Measurements from ENCODE around the gene LAMA2.

DNA sequence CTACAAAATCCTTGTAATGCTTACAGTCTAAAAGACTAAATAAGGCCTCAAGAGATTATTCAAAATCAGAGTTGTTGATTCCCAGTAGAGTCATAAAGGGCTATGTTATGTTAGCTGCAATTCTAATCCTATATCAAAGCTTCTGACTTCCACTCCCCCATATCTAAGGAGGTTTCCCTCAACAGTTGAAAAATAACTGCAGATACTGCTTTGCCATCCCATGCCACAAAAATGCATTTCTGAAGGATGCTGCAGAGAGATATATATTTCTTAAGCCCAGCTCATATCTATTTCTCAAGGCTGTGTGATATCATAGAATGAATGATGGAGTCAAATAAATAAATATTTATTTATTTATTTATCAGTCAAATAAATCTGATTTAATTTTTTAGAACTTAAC is 332.3 kb downstream of the LAMA2 start:
- TF ChIP-seq, protein P1, sequence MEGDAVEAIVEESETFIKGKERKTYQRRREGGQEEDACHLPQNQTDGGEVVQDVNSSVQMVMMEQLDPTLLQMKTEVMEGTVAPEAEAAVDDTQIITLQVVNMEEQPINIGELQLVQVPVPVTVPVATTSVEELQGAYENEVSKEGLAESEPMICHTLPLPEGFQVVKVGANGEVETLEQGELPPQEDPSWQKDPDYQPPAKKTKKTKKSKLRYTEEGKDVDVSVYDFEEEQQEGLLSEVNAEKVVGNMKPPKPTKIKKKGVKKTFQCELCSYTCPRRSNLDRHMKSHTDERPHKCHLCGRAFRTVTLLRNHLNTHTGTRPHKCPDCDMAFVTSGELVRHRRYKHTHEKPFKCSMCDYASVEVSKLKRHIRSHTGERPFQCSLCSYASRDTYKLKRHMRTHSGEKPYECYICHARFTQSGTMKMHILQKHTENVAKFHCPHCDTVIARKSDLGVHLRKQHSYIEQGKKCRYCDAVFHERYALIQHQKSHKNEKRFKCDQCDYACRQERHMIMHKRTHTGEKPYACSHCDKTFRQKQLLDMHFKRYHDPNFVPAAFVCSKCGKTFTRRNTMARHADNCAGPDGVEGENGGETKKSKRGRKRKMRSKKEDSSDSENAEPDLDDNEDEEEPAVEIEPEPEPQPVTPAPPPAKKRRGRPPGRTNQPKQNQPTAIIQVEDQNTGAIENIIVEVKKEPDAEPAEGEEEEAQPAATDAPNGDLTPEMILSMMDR (IDR thresholded peaks at IDR 0.05): no peak
- no peak for TF ChIP-seq POLR2A (IDR thresholded peaks at IDR 0.05)

All from testis (tissue), 2 donors.